Mesenchymal stem cell (in vitro differentiated cells and primary cell): Measurements from ENCODE around the gene CHST15.

ENCODE experiments used
- DNase-seq: peaks from one replicate; pipeline ENCODE4 v3.0.0-alpha.2; 2013
- H2AFZ ChIP-seq: one replicate; pipeline ENCODE4 v1.6.1; 2013; ENCODE audit warnings: low read depth, mild to moderate bottlenecking, control low read depth, inconsistent platforms, low read length, moderate library complexity
- H2AK5ac ChIP-seq: 2 replicates; pipeline ENCODE4 v1.6.1; 2013; ENCODE audit warnings: low read length, moderate library complexity, mild to moderate bottlenecking, inconsistent platforms; ENCODE audit not compliant: severe bottlenecking
- H2BK120ac ChIP-seq: one replicate; pipeline ENCODE4 v1.6.1; 2013; ENCODE audit warnings: low read depth, mild to moderate bottlenecking, inconsistent platforms, low read length, moderate library complexity
- H2BK12ac ChIP-seq, 2 experiments: one replicate each; pipeline ENCODE4 v1.6.1; 2013; ENCODE audit warnings: inconsistent platforms in 2 of 2, low read length in 2 of 2, mild to moderate bottlenecking in 2 of 2, moderate library complexity in 2 of 2, control low read depth in 1 of 2
- H2BK15ac ChIP-seq: one replicate; pipeline ENCODE4 v1.6.1; 2013; ENCODE audit warnings: mild to moderate bottlenecking, low read depth, inconsistent platforms; ENCODE audit not compliant: poor library complexity, severe bottlenecking
- H2BK5ac ChIP-seq: 2 replicates; pipeline ENCODE4 v1.6.1; 2013; ENCODE audit warnings: low read depth, mild to moderate bottlenecking, low read length, control low read depth, inconsistent platforms; ENCODE audit not compliant: poor library complexity, severe bottlenecking
- H3K14ac ChIP-seq, 2 experiments: one replicate each; pipeline ENCODE4 v1.6.1; 2013; ENCODE audit warnings: inconsistent platforms in 2 of 2, low read length in 2 of 2, control low read depth in 1 of 2, mild to moderate bottlenecking in 1 of 2, moderate library complexity in 1 of 2
- H3K18ac ChIP-seq, 2 experiments: one replicate each; pipeline ENCODE4 v1.6.1; 2013; ENCODE audit warnings: inconsistent platforms in 2 of 2, low read length in 2 of 2, control low read depth in 1 of 2, low read depth in 1 of 2, mild to moderate bottlenecking in 1 of 2
- H3K23ac ChIP-seq, 2 experiments: one replicate each; pipeline ENCODE4 v1.6.1; 2013; ENCODE audit warnings: inconsistent platforms in 2 of 2, low read length in 2 of 2, mild to moderate bottlenecking in 2 of 2, moderate library complexity in 2 of 2, control low read depth in 1 of 2
- H3K27ac ChIP-seq: 2 replicates; pipeline ENCODE4 v1.5.1; 2013; ENCODE audit warnings: mild to moderate bottlenecking, moderate library complexity, low read length, control low read depth, inconsistent platforms; ENCODE audit not compliant: poor library complexity, severe bottlenecking
- H3K27me3 ChIP-seq, 2 experiments: 2 replicates each; pipeline versions ENCODE4 v1.6.1 to v1.7.0; 2013; ENCODE audit warnings: low read length in 2 of 2, mild to moderate bottlenecking in 2 of 2, moderate library complexity in 2 of 2, control low read depth in 1 of 2, inconsistent platforms in 1 of 2; ENCODE audit not compliant: control insufficient read depth in 1 of 2, insufficient read depth in 1 of 2
- H3K36me3 ChIP-seq, 2 experiments: 2 replicates each; pipeline versions ENCODE4 v1.6.1 to v1.7.0; 2013; ENCODE audit warnings: low read length in 2 of 2, control low read depth in 1 of 2, inconsistent platforms in 1 of 2, low read depth in 1 of 2, mild to moderate bottlenecking in 1 of 2; ENCODE audit not compliant: insufficient read depth in 2 of 2, control insufficient read depth in 1 of 2
- H3K4ac ChIP-seq, 2 experiments: one replicate each; pipeline ENCODE4 v1.6.1; 2013; ENCODE audit warnings: inconsistent platforms in 2 of 2, low read length in 2 of 2, mild to moderate bottlenecking in 2 of 2, moderate library complexity in 2 of 2, control low read depth in 1 of 2, low read depth in 1 of 2
- H3K4me1 ChIP-seq: 2 replicates; pipeline ENCODE4 v1.6.1; 2013; ENCODE audit warnings: low read depth, low read length, control low read depth; ENCODE audit not compliant: control insufficient read depth, insufficient read depth
- H3K4me2 ChIP-seq: 2 replicates; pipeline ENCODE4 v1.6.1; 2013; ENCODE audit warnings: low read length, mild to moderate bottlenecking, inconsistent platforms; ENCODE audit not compliant: poor library complexity, severe bottlenecking
- H3K4me3 ChIP-seq, 2 experiments: 2 replicates each; pipeline versions ENCODE4 v1.5.1 to v1.7.0; 2013; ENCODE audit warnings: low read length in 2 of 2, mild to moderate bottlenecking in 2 of 2, control low read depth in 1 of 2, low read depth in 1 of 2; ENCODE audit not compliant: insufficient read depth in 1 of 2
- H3K79me1 ChIP-seq: replicated peaks from 2 replicates; pipeline ENCODE4 v1.6.1; 2013; ENCODE audit warnings: mild to moderate bottlenecking, control low read depth, low read length, inconsistent platforms; ENCODE audit not compliant: poor library complexity, severe bottlenecking
- H3K9ac ChIP-seq: 2 replicates; pipeline ENCODE4 v1.7.0; 2013; ENCODE audit warnings: mild to moderate bottlenecking, low read length, moderate library complexity
- H3K9me3 ChIP-seq: 2 replicates; pipeline ENCODE4 v1.7.0; 2013; ENCODE audit warnings: mild to moderate bottlenecking, low read length; ENCODE audit not compliant: control insufficient read depth
- H4K8ac ChIP-seq: one replicate; pipeline ENCODE4 v1.6.1; 2013; ENCODE audit warnings: inconsistent platforms, mild to moderate bottlenecking, low read length, moderate library complexity
- H4K91ac ChIP-seq: one replicate; pipeline ENCODE4 v1.6.1; 2013; ENCODE audit warnings: mild to moderate bottlenecking, low read length, inconsistent platforms
- WGBS: methylation state at CpG from one replicate; pipeline ENCODE4 v1.1.7; 2013; ENCODE audit warnings: mixed read lengths; 5-methylcytosine and 5-hydroxymethylcytosine counted together

CHST15 gene

GRCh38 chr10:124050021-124051015, 43.1 kb downstream of the CHST15 start:
- H2AFZ ChIP-seq: no peak overlapping the region
- H3K14ac ChIP-seq: no peak overlapping the region
- peaks cover 49% of the 10 kb centered on the region for H3K79me1 ChIP-seq
- no peaks in the 10 kb centered on the region for H3K27me3 ChIP-seq
- no peak overlapping the region for H2BK5ac ChIP-seq
- peak overlapping the region; percentile 41 for H2AK5ac ChIP-seq
- H2BK15ac ChIP-seq: peak overlapping the region; percentile 13
- no peak overlapping the region for H3K4ac ChIP-seq
- H4K91ac ChIP-seq: no peak overlapping the region
- no peak overlapping the region for H3K9ac ChIP-seq
- no peak overlapping the region for H3K4me3 ChIP-seq
- no peak overlapping the region for H3K23ac ChIP-seq
- peaks cover 0 to 6% of the 10 kb centered on the region in 2 experiments for H3K36me3 ChIP-seq
- peaks cover 16% of the 10 kb centered on the region for H3K4me1 ChIP-seq
- no peak overlapping the region for H4K8ac ChIP-seq
- DNase-seq: no peak
- no peak overlapping the region for H3K27ac ChIP-seq
- WGBS: 91% methylated on average over 15 of the region's 17 CpGs
- no peak overlapping the region for H3K18ac ChIP-seq
- no peaks in the 10 kb centered on the region for H3K9me3 ChIP-seq
- H2BK120ac ChIP-seq: no peak overlapping the region
- no peak overlapping the region for H3K4me2 ChIP-seq
- H2BK12ac ChIP-seq: no peak overlapping the region

GRCh38 chr10:124049484-124049883, 43.9 kb downstream of the CHST15 start:
- Histone ChIP-seq H3K4me2 (no peak overlapping the region), H3K23ac (no peak overlapping the region), H2BK15ac (no peak overlapping the region), H2AFZ (no peak overlapping the region), H3K79me1 (peaks cover 52% of the 10 kb centered on the region), H3K14ac (no peak overlapping the region), H3K27ac (no peak overlapping the region), H3K27me3 (no peaks in the 10 kb centered on the region), H3K9me3 (no peaks in the 10 kb centered on the region), H3K36me3 (peaks cover 1 to 8% of the 10 kb centered on the region in 2 experiments), H4K8ac (no peak overlapping the region), H3K18ac (peak overlapping the region in 1 of 2 experiments; percentile 60), H2BK5ac (no peak overlapping the region), H3K4ac (no peak overlapping the region), H3K4me1 (peaks cover 16% of the 10 kb centered on the region), H2BK120ac (no peak overlapping the region), H2AK5ac (peak overlapping the region; percentile 41), H3K4me3 (no peak overlapping the region), H4K91ac (no peak overlapping the region), H3K9ac (no peak overlapping the region), H2BK12ac (peak overlapping the region in 1 of 2 experiments; percentile 33)
- DNase-seq: peak; percentile 48
- 93% methylated on average over 3 of the region's 5 CpGs for WGBS

- H3K79me1 ChIP-seq: peaks cover 53% of the 10 kb centered on the region
- H3K9me3 ChIP-seq: no peaks in the 10 kb centered on the region
- H3K9ac ChIP-seq: no peak overlapping the region
- no peak overlapping the region for H3K4ac ChIP-seq
- H4K8ac ChIP-seq: no peak overlapping the region
- H3K4me1 ChIP-seq: peaks cover 20% of the 10 kb centered on the region
- H3K27me3 ChIP-seq: no peaks in the 10 kb centered on the region
- peaks cover 3 to 17% of the 10 kb centered on the region in 2 experiments for H3K36me3 ChIP-seq
- H3K4me2 ChIP-seq: no peak overlapping the region
- peak overlapping the region in 1 of 2 experiments; percentile 37 for H3K18ac ChIP-seq
- H3K14ac ChIP-seq: no peak overlapping the region
- no peak overlapping the region for H3K23ac ChIP-seq
- H3K4me3 ChIP-seq: no peak overlapping the region
- peak; percentile 27 for DNase-seq
- no peak overlapping the region for H2BK15ac ChIP-seq
- no peak overlapping the region for H2AFZ ChIP-seq
- 84% methylated on average over 19 of the region's 19 CpGs for WGBS
- no peak overlapping the region for H4K91ac ChIP-seq
- no peak overlapping the region for H3K27ac ChIP-seq
- no peak overlapping the region for H2BK5ac ChIP-seq
- H2BK120ac ChIP-seq: no peak overlapping the region
- H2AK5ac ChIP-seq: peak overlapping the region; percentile 12
- H2BK12ac ChIP-seq: no peak overlapping the region
Observed at GRCh38 chr10:124048371-124049290, 44.8 kb downstream of the CHST15 start.
